Body of pancreas (tissue), 4 donors: ENCODE measurements around the gene BROX. TPM values are rescaled to one million over a fixed set of nuclear protein-coding genes. Genes with fewer than 3 reads are reported as not detected.
"Not testable (repeated sequence)": the region's sequence is repeated elsewhere in the genome, so short reads cannot be mapped to it uniquely, and the experiment has no call there.

Experiments used
- ATAC-seq: fragments of 150-250 bp; one replicate; pipeline ENCODE4 v1.9.1; 2016
- DNase-seq, 4 donors: peaks; one replicate each; pipeline ENCODE4 v3.0.0-alpha.2; 2019
- H3K27ac ChIP-seq, 4 donors: fragments of 200-600 bp; sonication (generic); 1 replicate in 3 of 4; 2 replicates in 1 of 4; pipeline versions ENCODE4 v1.5.1 to v1.6.1; 2016 to 2019; ENCODE audit warnings: mild to moderate bottlenecking in 1 of 4, mixed read lengths in 1 of 4, moderate library complexity in 1 of 4
- H3K27me3 ChIP-seq, 2 donors: fragments of 200-600 bp; sonication (generic); one replicate each; pipeline ENCODE4 v1.6.0; 2016; ENCODE audit warnings: mild to moderate bottlenecking in 1 of 2
- H3K36me3 ChIP-seq, 2 donors: fragments of 200-600 bp; sonication (generic); replicated peaks in 1 of 2; 2 replicates each; pipeline ENCODE4 v1.5.1; 2016; ENCODE audit warnings: low read depth in 2 of 2; ENCODE audit not compliant: insufficient read depth in 1 of 2
- H3K4me1 ChIP-seq: fragments of 200-600 bp; sonication (generic); one replicate; pipeline ENCODE4 v1.6.0; 2016
- H3K4me3 ChIP-seq, 2 donors: fragments of 200-600 bp; sonication (generic); 1 replicate in 1 of 2; 2 replicates in 1 of 2; pipeline ENCODE4 v1.5.1; 2016 to 2019
- H3K9me3 ChIP-seq, 3 donors: fragments of 200-600 bp; sonication (generic); 1 replicate in 2 of 3; 2 replicates in 1 of 3; pipeline ENCODE4 v1.5.1; 2016
- POLR2A ChIP-seq, 3 donors: fragments of 450-650 bp; IDR thresholded peaks; one replicate each; pipeline ENCODE4 v1.6.1; 2016; ENCODE audit warnings: antibody characterized with exemption in 3 of 3, mild to moderate bottlenecking in 2 of 3
- WGBS, 2 donors: methylation state at CpG; one replicate each; pipeline ENCODE4 v1.1.5; 2017; 5-methylcytosine and 5-hydroxymethylcytosine counted together
- intact Hi-C: fragments of 100-400 bp; cut with DNase I; formaldehyde crosslinking; loops from one replicate; pipeline ENCODE4 v1.15.1; 2023
- total RNA-seq, 2 donors: library from RNA; depleted of rRNA; stranded (reverse); fragments of >200 nt; gene quantifications; one replicate each; pipeline ENCODE4 v1.1.0, GENCODE V29; 2016
- TF ChIP-seq, protein P1 (sequence below), 7 experiments: fragments of 450-650 bp in 4 of 7; fragments of 200-600 bp in 3 of 7; sonication (generic) in 3 of 7; IDR thresholded peaks; one replicate each; pipeline ENCODE4 v1.5.1; 2016 to 2019; ENCODE audit warnings: antibody characterized with exemption in 7 of 7

The BROX gene
- total RNA-seq, 2 donors from 2014 or later = 12.5 to 18.2 TPM

DNA sequence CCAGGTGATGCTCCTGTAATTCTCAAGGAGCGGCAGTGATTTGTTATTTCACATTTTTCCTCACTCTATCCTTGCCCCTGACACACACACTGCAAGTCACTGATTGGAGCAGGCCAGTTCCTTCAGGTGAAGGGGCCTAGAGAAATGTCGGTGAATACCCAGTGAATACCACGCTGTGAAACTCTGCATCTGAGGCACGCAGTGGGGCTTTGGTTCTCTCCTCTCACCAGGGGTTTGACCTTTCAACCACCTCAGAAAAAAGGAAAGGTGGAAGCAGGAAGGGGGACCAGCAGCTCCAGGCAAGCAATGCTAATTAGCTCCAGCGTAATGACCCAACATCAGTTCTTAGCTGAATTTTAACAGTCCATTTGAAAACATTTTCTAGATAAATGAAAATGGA lies 24.1 kb downstream of the BROX start:
- H3K27ac ChIP-seq = no peak overlapping the region
- no peaks in the 10 kb centered on the region for H3K27me3 ChIP-seq
- no peaks in the 10 kb centered on the region for H3K4me1 ChIP-seq
- H3K4me3 ChIP-seq = no peak overlapping the region
- 82 to 88% methylated on average over 5 of the region's 5 CpGs for WGBS, 2 donors
- TF ChIP-seq, protein P1, sequence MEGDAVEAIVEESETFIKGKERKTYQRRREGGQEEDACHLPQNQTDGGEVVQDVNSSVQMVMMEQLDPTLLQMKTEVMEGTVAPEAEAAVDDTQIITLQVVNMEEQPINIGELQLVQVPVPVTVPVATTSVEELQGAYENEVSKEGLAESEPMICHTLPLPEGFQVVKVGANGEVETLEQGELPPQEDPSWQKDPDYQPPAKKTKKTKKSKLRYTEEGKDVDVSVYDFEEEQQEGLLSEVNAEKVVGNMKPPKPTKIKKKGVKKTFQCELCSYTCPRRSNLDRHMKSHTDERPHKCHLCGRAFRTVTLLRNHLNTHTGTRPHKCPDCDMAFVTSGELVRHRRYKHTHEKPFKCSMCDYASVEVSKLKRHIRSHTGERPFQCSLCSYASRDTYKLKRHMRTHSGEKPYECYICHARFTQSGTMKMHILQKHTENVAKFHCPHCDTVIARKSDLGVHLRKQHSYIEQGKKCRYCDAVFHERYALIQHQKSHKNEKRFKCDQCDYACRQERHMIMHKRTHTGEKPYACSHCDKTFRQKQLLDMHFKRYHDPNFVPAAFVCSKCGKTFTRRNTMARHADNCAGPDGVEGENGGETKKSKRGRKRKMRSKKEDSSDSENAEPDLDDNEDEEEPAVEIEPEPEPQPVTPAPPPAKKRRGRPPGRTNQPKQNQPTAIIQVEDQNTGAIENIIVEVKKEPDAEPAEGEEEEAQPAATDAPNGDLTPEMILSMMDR (IDR thresholded peaks at IDR 0.05) = no peak
- no peak for DNase-seq
- ATAC-seq = no peak
- H3K36me3 ChIP-seq = peaks cover 0 to 26% of the 10 kb centered on the region in 2 donors
- intact Hi-C loops = no loop called here
- H3K9me3 ChIP-seq = no peaks in the 10 kb centered on the region

DNA sequence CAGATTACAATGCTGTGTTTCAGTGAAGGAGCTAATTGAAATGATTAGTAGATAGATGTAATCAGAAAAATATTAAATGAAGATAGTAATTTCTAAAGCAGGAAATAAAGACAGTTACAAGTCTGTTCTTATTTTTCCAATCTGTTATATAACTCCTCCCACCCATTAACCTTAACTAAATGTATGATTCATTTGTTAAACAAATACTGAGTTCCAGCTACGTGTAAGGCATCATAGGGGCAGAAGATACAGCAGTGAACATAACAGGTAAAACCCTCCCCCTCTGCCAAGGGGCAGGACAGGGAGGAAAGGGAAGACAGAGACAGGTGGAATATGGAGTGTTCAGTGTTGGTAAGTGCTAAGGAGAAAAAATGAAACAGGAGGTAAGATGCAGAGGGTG lies 24.6 kb downstream of the BROX start, which contains the start of gene FAM177B:
FAM177B (plus strand) TSS at position 231 of the 400 bp plus-strand sequence. CDS start 9,344 bp downstream, outside the sequence.
- ATAC-seq = no peak
- Histone ChIP-seq H3K4me3 (no peak within 1 kb of the TSS), H3K36me3 (peaks cover 0 to 24% of the 10 kb centered on the region in 2 donors), H3K9me3 (no peaks in the 10 kb centered on the region), H3K27me3 (no peaks in the 10 kb centered on the region), H3K4me1 (no peaks in the 10 kb centered on the region), H3K27ac (no peak within 1 kb of the TSS)
- DNase-seq = no peak
- TF ChIP-seq POLR2A (IDR thresholded peaks at IDR 0.05) = no peak
- TF ChIP-seq, protein P1 (IDR thresholded peaks at IDR 0.05) = no peak
- intact Hi-C loops = no loop called here
- 17 to 20% methylated on average over 1 of the region's 1 CpG for WGBS, 2 donors

DNA sequence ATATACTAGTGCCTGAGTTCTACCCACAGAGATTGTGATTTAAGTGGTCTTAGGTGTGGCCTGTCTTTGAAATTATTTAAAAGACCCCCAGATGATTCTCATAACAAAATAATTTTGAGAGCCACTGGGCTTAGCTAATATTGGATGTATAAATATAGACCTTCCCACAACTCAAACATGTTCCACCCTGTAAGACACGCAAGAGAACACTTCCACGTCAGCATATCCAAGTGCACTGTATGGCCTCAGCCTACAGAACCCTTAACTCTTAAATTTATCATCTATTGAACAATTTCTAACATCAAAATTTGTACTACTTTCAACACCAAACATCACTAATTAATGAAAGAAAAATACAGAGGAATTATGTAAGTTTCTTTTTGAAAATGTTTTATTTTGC lies 27.1 kb downstream of the BROX start:
- Histone ChIP-seq H3K4me1 (no peaks in the 10 kb centered on the region), H3K36me3 (peaks cover 0 to 9% of the 10 kb centered on the region in 2 donors), H3K4me3 (no peak overlapping the region), H3K27me3 (no peaks in the 10 kb centered on the region), H3K9me3 (no peaks in the 10 kb centered on the region), H3K27ac (no peak overlapping the region)
- intact Hi-C loops = no loop called here
- no peak for ATAC-seq
- TF ChIP-seq, protein P1 (IDR thresholded peaks at IDR 0.05) = no peak
- TF ChIP-seq POLR2A (IDR thresholded peaks at IDR 0.05) = no peak
- WGBS, 2 donors = 89% methylated on average over 2 of the region's 2 CpGs
- DNase-seq = no peak

DNA sequence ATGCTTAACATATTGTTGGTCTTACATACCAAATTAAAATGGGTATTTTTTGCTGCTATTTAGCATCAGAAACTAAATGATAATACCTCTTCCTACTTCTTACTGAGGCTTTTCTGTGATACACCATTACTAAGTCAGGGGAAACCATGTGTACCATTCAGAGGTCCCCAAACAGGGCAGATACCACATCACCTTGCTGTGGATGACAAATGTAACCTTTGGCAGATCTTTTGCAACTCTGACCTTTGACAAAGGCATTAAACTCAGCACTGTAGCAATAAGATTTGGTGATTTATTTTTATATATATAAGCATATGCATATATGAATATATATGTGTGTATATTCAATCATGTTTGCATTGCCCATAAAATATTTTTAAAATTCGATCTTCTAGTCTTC lies 27.6 kb downstream of the BROX start:
- Histone ChIP-seq H3K36me3 (peaks cover 0 to 4% of the 10 kb centered on the region in 2 donors), H3K4me1 (no peaks in the 10 kb centered on the region), H3K27ac (no peak overlapping the region), H3K4me3 (no peak overlapping the region), H3K9me3 (no peaks in the 10 kb centered on the region), H3K27me3 (no peaks in the 10 kb centered on the region)
- 31 to 41% methylated on average over 1 of the region's 1 CpG for WGBS, 2 donors
- DNase-seq (no peak), ATAC-seq (no peak)
- TF ChIP-seq POLR2A (IDR thresholded peaks at IDR 0.05) = no peak
- TF ChIP-seq, protein P1 (IDR thresholded peaks at IDR 0.05) = no peak
- intact Hi-C loops = no loop called here

DNA sequence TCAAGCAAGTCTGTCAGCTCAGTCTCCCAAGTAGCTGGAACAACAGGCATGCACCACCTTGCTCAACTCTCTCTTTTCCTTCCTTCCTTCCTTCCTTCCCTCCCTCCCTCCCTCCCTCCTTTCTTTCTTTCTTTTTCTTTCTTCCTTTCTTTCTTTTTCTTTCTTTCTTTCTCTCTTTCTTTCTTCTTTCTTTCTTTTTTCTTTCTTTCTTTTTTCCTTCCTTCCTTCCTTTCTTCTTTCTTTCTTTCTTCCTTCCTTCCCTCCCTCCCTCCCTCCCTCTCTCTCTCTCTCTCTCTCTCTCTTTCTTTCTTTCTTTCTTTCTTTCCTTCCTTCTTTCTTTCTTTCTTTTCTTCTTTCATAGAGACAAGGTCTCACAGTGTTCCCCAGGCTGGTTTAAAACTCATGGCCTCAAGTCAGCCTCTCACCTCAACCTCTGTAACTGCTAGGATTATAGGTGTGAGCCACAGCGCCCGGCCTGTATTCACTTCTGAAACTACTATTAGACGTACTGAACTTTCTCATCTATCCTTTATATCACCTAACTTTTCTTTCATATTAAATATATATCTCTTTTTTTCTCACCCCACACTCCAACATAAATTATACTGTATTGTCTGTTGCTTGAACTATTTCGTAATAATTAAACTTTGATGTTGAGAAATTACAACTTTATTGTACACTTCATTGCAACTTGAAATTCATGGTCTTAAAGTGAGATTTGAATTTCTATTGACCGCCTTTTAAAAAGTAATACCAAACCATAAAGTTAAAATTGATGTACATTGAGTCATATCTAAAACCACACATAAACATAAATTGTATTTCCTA lies 29.5 kb downstream of the BROX start:
- H3K9me3 ChIP-seq, H3K27ac ChIP-seq, H3K4me3 ChIP-seq, H3K27me3 ChIP-seq, DNase-seq, H3K36me3 ChIP-seq, H3K4me1 ChIP-seq, intact Hi-C loops, ATAC-seq: not testable (repeated sequence)
- WGBS, 2 donors = 91 to 92% methylated on average over 5 of the region's 5 CpGs
